Tibial nerve (tissue), 4 donors: ENCODE measurements around the gene ETV3L. TPM values are rescaled to one million over a fixed set of nuclear protein-coding genes. Genes with fewer than 3 reads are reported as not detected.

Source experiments
- DNase-seq, 2 donors: peaks; one replicate each; pipeline ENCODE4 v3.0.0-alpha.2; 2019; ENCODE audit warnings: low spot score in 2 of 2
- H3K27ac ChIP-seq, 4 donors: fragments of 200-600 bp; sonication (generic) in 3 of 4; one replicate each; pipeline ENCODE4 v1.5.1; 2017 to 2019; ENCODE audit warnings: mild to moderate bottlenecking in 1 of 4
- H3K27me3 ChIP-seq, 2 donors: fragments of 200-600 bp; sonication (generic) in 1 of 2; one replicate each; pipeline versions ENCODE4 v1.5.1 to v1.6.0; 2017 to 2019
- H3K36me3 ChIP-seq, 3 donors: fragments of 200-600 bp; sonication (generic); one replicate each; pipeline ENCODE4 v1.5.1; 2018 to 2019
- H3K4me1 ChIP-seq, 4 donors: fragments of 200-600 bp; sonication (generic) in 3 of 4; one replicate each; pipeline ENCODE4 v1.5.1; 2017 to 2019
- H3K4me3 ChIP-seq, 4 donors: fragments of 200-600 bp; sonication (generic) in 3 of 4; one replicate each; pipeline ENCODE4 v1.5.1; 2017 to 2019; ENCODE audit warnings: mild to moderate bottlenecking in 1 of 4, moderate library complexity in 1 of 4
- H3K9me3 ChIP-seq, 4 donors: fragments of 200-600 bp; sonication (generic) in 3 of 4; one replicate each; pipeline ENCODE4 v1.5.1; 2017 to 2019
- EP300 ChIP-seq, 2 donors: sonication (generic); formaldehyde crosslinking; IDR thresholded peaks; one replicate each; pipeline ENCODE4 v1.6.1; 2017; ENCODE audit warnings: antibody characterized with exemption in 2 of 2, mild to moderate bottlenecking in 1 of 2
- POLR2A ChIP-seq, 2 donors: fragments of 450-650 bp; IDR thresholded peaks; one replicate each; pipeline ENCODE4 v1.6.1; 2017; ENCODE audit warnings: antibody characterized with exemption in 2 of 2, mild to moderate bottlenecking in 2 of 2, moderate library complexity in 2 of 2
- WGBS, 2 donors: methylation state at CpG; one replicate each; pipeline ENCODE4 v1.1.5; 2018; 5-methylcytosine and 5-hydroxymethylcytosine counted together
- total RNA-seq, 4 donors: library from RNA; depleted of rRNA; stranded (reverse); fragments of >200 nt; gene quantifications; one replicate each; pipeline ENCODE4 v1.1.0, GENCODE V29; 2016
- TF ChIP-seq, protein P1 (sequence below), 5 experiments: fragments of 200-600 bp in 3 of 5; fragments of 450-650 bp in 2 of 5; sonication (generic) in 3 of 5; IDR thresholded peaks; one replicate each; pipeline ENCODE4 v1.5.1; 2016 to 2019; ENCODE audit warnings: antibody characterized with exemption in 5 of 5, mild to moderate bottlenecking in 3 of 5, moderate library complexity in 2 of 5

ETV3L gene
- total RNA-seq, 4 donors from 2014 or later: not detected

GRCh38 chr1:157090196-157090647 lies 9.4 kb downstream of the ETV3L start:
- no peaks in the 10 kb centered on the region for H3K27me3 ChIP-seq
- WGBS, 2 donors: 6 to 7% methylated on average over 9 to 10 of the region's 10 CpGs

GRCh38 chr1:157089789-157090188 lies 9.8 kb downstream of the ETV3L start:
- no peaks in the 10 kb centered on the region for H3K9me3 ChIP-seq
- H3K27me3 ChIP-seq: no peaks in the 10 kb centered on the region
- no peak overlapping the region for H3K27ac ChIP-seq
- H3K36me3 ChIP-seq: no peaks in the 10 kb centered on the region
- no peak overlapping the region for H3K4me3 ChIP-seq
- no peak for DNase-seq
- H3K4me1 ChIP-seq: peaks cover 0 to 20% (median 7%) of the 10 kb centered on the region in 4 donors
- 80 to 84% methylated on average over 8 to 9 of the region's 9 CpGs for WGBS, 2 donors
- TF ChIP-seq EP300 (IDR thresholded peaks at IDR 0.05) (no peak), POLR2A (IDR thresholded peaks at IDR 0.05) (no peak)
- TF ChIP-seq, protein P1, sequence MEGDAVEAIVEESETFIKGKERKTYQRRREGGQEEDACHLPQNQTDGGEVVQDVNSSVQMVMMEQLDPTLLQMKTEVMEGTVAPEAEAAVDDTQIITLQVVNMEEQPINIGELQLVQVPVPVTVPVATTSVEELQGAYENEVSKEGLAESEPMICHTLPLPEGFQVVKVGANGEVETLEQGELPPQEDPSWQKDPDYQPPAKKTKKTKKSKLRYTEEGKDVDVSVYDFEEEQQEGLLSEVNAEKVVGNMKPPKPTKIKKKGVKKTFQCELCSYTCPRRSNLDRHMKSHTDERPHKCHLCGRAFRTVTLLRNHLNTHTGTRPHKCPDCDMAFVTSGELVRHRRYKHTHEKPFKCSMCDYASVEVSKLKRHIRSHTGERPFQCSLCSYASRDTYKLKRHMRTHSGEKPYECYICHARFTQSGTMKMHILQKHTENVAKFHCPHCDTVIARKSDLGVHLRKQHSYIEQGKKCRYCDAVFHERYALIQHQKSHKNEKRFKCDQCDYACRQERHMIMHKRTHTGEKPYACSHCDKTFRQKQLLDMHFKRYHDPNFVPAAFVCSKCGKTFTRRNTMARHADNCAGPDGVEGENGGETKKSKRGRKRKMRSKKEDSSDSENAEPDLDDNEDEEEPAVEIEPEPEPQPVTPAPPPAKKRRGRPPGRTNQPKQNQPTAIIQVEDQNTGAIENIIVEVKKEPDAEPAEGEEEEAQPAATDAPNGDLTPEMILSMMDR (IDR thresholded peaks at IDR 0.05): no peak

More at GRCh38 chr1:157090196-157090647, 9.4 kb downstream of the ETV3L start:
- H3K36me3 ChIP-seq: no peaks in the 10 kb centered on the region
- H3K4me1 ChIP-seq: peaks cover 0 to 20% (median 7%) of the 10 kb centered on the region in 4 donors
- H3K27ac ChIP-seq: no peak overlapping the region
- TF ChIP-seq EP300 (IDR thresholded peaks at IDR 0.05) (peak in 1 of 2 donors; percentile 22), POLR2A (IDR thresholded peaks at IDR 0.05) (no peak)
- TF ChIP-seq, protein P1 (IDR thresholded peaks at IDR 0.05): peak; percentile 90 to 97 (median 93)
- DNase-seq: peak; percentile 86 to 95
- no peak overlapping the region for H3K4me3 ChIP-seq
- H3K9me3 ChIP-seq: no peaks in the 10 kb centered on the region

DNA sequence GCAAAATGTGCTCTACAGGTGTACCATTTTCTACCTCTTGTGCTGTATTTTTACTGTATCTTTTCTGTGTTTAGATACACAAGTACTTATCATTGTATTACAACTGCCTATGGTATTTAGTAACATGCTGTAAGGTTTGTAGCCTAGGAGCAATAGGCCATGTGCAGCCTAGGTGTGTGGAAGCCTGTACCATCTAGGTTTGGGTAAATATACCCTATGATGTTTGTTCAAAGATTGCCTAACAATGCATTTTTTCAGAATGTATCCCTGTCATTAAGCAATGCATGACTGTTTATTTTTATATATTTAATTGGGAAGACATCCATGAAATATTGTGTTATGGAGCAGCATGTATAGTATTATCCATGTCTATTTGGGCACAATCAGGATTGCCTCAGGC lies 11.0 kb downstream of the ETV3L start:
- Histone ChIP-seq H3K4me1 (peaks cover 0 to 20% (median 7%) of the 10 kb centered on the region in 4 donors), H3K27me3 (no peaks in the 10 kb centered on the region), H3K27ac (no peak overlapping the region), H3K4me3 (no peak overlapping the region), H3K9me3 (no peaks in the 10 kb centered on the region), H3K36me3 (no peaks in the 10 kb centered on the region)
- TF ChIP-seq, protein P1 (IDR thresholded peaks at IDR 0.05): no peak
- TF ChIP-seq EP300 (IDR thresholded peaks at IDR 0.05) (no peak), POLR2A (IDR thresholded peaks at IDR 0.05) (no peak)
- DNase-seq: no peak

- Histone ChIP-seq H3K27me3 (no peaks in the 10 kb centered on the region), H3K4me3 (no peak overlapping the region), H3K36me3 (no peaks in the 10 kb centered on the region), H3K4me1 (peaks cover 0 to 14% (median 7%) of the 10 kb centered on the region in 4 donors), H3K9me3 (no peaks in the 10 kb centered on the region), H3K27ac (no peak overlapping the region)
- 72 to 81% methylated on average over 5 of the region's 5 CpGs for WGBS, 2 donors
- TF ChIP-seq POLR2A (IDR thresholded peaks at IDR 0.05): no peak
- DNase-seq: no peak
These were observed 12.6 kb downstream of the ETV3L start for GRCh38 chr1:157087030-157087429.

GRCh38 chr1:157086299-157086698 lies 13.3 kb downstream of the ETV3L start:
- no peak overlapping the region for H3K27ac ChIP-seq
- no peaks in the 10 kb centered on the region for H3K36me3 ChIP-seq
- H3K4me3 ChIP-seq: no peak overlapping the region
- H3K4me1 ChIP-seq: peaks cover 0 to 14% (median 7%) of the 10 kb centered on the region in 4 donors
- H3K9me3 ChIP-seq: no peaks in the 10 kb centered on the region
- H3K27me3 ChIP-seq: no peaks in the 10 kb centered on the region
- WGBS, 2 donors: 78 to 80% methylated on average over 6 of the region's 6 CpGs
- TF ChIP-seq POLR2A (IDR thresholded peaks at IDR 0.05) (no peak), EP300 (IDR thresholded peaks at IDR 0.05) (no peak)
- TF ChIP-seq, protein P1 (IDR thresholded peaks at IDR 0.05): no peak
- DNase-seq: no peak

GRCh38 chr1:157085421-157085820 lies 14.2 kb downstream of the ETV3L start:
- WGBS, 2 donors: 75 to 82% methylated on average over 5 of the region's 5 CpGs
- no peak overlapping the region for H3K4me3 ChIP-seq
- no peaks in the 10 kb centered on the region for H3K9me3 ChIP-seq
- no peaks in the 10 kb centered on the region for H3K27me3 ChIP-seq
- no peaks in the 10 kb centered on the region for H3K36me3 ChIP-seq
- no peak overlapping the region for H3K27ac ChIP-seq
- DNase-seq: no peak
- H3K4me1 ChIP-seq: peaks cover 0 to 6% (median 3%) of the 10 kb centered on the region in 4 donors
- TF ChIP-seq POLR2A (IDR thresholded peaks at IDR 0.05): no peak
- TF ChIP-seq, protein P1 (IDR thresholded peaks at IDR 0.05): no peak
- TF ChIP-seq EP300 (IDR thresholded peaks at IDR 0.05): no peak
